ENCODE measurements around the gene TDP2.

The TDP2 gene, protein sequence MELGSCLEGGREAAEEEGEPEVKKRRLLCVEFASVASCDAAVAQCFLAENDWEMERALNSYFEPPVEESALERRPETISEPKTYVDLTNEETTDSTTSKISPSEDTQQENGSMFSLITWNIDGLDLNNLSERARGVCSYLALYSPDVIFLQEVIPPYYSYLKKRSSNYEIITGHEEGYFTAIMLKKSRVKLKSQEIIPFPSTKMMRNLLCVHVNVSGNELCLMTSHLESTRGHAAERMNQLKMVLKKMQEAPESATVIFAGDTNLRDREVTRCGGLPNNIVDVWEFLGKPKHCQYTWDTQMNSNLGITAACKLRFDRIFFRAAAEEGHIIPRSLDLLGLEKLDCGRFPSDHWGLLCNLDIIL

GRCh38 chr6:24666641-24667377, at the start of gene TDP2, which contains the start of gene ACOT13:
Gene TDP2 (minus strand): TSS chr6:24666899. CDS start chr6:24666862, 37 bp downstream.
Gene ACOT13 (plus strand): TSS chr6:24667077. CDS start chr6:24667264, 187 bp downstream.
- peak; percentile 96 for DNase-seq (ENCODE audit: low read depth, low spot score)
- peak; percentile 52 for TF ChIP-seq CTCF (IDR thresholded peaks at IDR 0.05; ENCODE audit: low read depth, low read length)
- H3K4me3 ChIP-seq (ENCODE audit: low read depth, low read length): peak within 1 kb of the TSS; percentile 96
- in situ Hi-C loops (cut with HindIII; ENCODE audit: low sequenced_read_pairs): no loop called here

DNA sequence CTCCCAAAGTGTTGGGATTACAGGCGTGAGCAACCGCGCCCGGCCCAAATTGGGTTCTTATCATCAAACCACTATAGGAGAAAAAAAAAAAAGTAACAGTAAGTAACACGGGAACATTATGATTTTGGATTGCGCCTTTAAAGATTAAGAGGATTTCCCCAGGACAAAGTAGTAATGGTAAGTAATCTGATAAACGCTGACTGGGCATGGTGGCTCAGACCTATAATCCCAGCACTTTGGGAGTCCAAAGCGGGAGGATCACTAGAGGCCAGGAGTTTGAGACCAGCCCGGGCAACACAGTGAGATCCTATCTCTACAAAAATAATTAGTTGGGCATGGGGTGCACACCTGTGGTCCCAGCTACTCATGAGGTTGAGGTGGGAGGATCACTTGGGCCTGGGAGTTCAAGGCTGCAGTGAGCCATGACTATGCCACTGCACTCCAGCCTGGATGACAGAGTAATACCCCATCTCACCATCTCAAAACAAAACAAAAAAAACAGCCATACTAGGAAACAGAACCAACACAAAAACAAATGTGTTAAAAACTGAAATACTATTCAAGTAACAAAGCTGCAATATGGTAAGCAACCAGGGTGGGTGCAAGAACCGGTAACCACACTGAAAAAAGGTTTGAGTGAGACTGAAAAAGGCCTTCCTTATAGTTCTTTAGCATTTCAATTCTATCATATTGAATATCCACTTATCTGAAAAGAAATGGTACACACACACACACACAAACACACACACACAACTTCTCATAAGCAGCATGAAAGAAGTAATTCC, 44.0 kb upstream of the TDP2 start:
- H3K4me3 ChIP-seq (ENCODE audit: low read depth, low read length): no peak overlapping the region
- no peak for TF ChIP-seq CTCF (IDR thresholded peaks at IDR 0.05; ENCODE audit: low read depth, low read length)
- no peak for DNase-seq (ENCODE audit: low read depth, low spot score)
- in situ Hi-C loops (cut with HindIII; ENCODE audit: low sequenced_read_pairs): no loop called here

- in situ Hi-C loops (cut with HindIII; ENCODE audit: low sequenced_read_pairs): no loop called here
- no peak for TF ChIP-seq CTCF (IDR thresholded peaks at IDR 0.05; ENCODE audit: low read depth, low read length)
- no peak for DNase-seq (ENCODE audit: low read depth, low spot score)
- H3K4me3 ChIP-seq (ENCODE audit: low read depth, low read length): no peak overlapping the region
Observed at GRCh38 chr6:24709014-24709711, 42.5 kb upstream of the TDP2 start.

- no peak for DNase-seq (ENCODE audit: low read depth, low spot score)
- in situ Hi-C loops (cut with HindIII; ENCODE audit: low sequenced_read_pairs): no loop called here
- no peak for TF ChIP-seq CTCF (IDR thresholded peaks at IDR 0.05; ENCODE audit: low read depth, low read length)
- H3K4me3 ChIP-seq (ENCODE audit: low read depth, low read length): no peak overlapping the region
Observed at GRCh38 chr6:24708612-24709011, 41.9 kb upstream of the TDP2 start.

- in situ Hi-C loops (cut with HindIII; ENCODE audit: low sequenced_read_pairs): no loop called here
- TF ChIP-seq CTCF (IDR thresholded peaks at IDR 0.05; ENCODE audit: low read depth, low read length): no peak
- DNase-seq (ENCODE audit: low read depth, low spot score): no peak
- no peak overlapping the region for H3K4me3 ChIP-seq (ENCODE audit: low read depth, low read length)
Observed at GRCh38 chr6:24704468-24704867, 37.8 kb upstream of the TDP2 start.

All from astrocyte of the spinal cord (primary cell).